HG03354 (cell line): ENCODE results near the gene TRIM65.
"Not testable (repeated sequence)": the region's sequence is repeated elsewhere in the genome, so short reads cannot be mapped to it uniquely, and the experiment has no call there.

Source experiments
- ATAC-seq: cut with Tn5 transposase; IDR thresholded peaks from one replicate; pipeline ENCODE4 v1.9.1; 2021; ENCODE audit warnings: mild to moderate bottlenecking; ENCODE audit not compliant: unreplicated experiment, poor library complexity, severe bottlenecking

TRIM65 gene

GRCh38 chr17:75856062-75856756, 40.5 kb downstream of the TRIM65 start:
- ATAC-seq = no peak

GRCh38 chr17:75855310-75856061, 41.3 kb downstream of the TRIM65 start, which contains the start of gene WBP2:
Gene WBP2 (minus strand): TSS chr17:75855335. CDS start chr17:75855297, 38 bp downstream.
- peak; percentile 84 for ATAC-seq

- ATAC-seq = no peak
Measured at GRCh38 chr17:75854881-75855309, 41.9 kb downstream of the TRIM65 start.

GRCh38 chr17:75854101-75854748, 42.5 kb downstream of the TRIM65 start:
- ATAC-seq = no peak

GRCh38 chr17:75853433-75853832, 43.3 kb downstream of the TRIM65 start:
- ATAC-seq = no peak

- not testable (repeated sequence) for ATAC-seq
Measured at GRCh38 chr17:75851693-75851991, 45.1 kb downstream of the TRIM65 start.

GRCh38 chr17:75850928-75851692, 45.6 kb downstream of the TRIM65 start:
- ATAC-seq = no peak

GRCh38 chr17:75849724-75850123, 47.0 kb downstream of the TRIM65 start:
- no peak for ATAC-seq

GRCh38 chr17:75849279-75849646, 47.5 kb downstream of the TRIM65 start:
- ATAC-seq = no peak

GRCh38 chr17:75848523-75849278, 48.0 kb downstream of the TRIM65 start:
- no peak for ATAC-seq

- ATAC-seq = no peak
Measured at GRCh38 chr17:75847614-75848522, 48.9 kb downstream of the TRIM65 start.

GRCh38 chr17:75846692-75847613, 49.8 kb downstream of the TRIM65 start:
- ATAC-seq = no peak

- ATAC-seq = no peak
Measured at GRCh38 chr17:75845933-75846691, 50.6 kb downstream of the TRIM65 start.

GRCh38 chr17:75845058-75845711, 51.6 kb downstream of the TRIM65 start:
- peak; percentile 81 for ATAC-seq

- peak; percentile 9 for ATAC-seq
Measured at GRCh38 chr17:75844530-75845057, 52.2 kb downstream of the TRIM65 start.
